GM12878 (cell line): ENCODE results near the gene EFNA3. TPM values are rescaled to one million over a fixed set of nuclear protein-coding genes. Genes with fewer than 3 reads are reported as not detected.

ENCODE experiments used
- BHLHE40 ChIP-seq, 2 experiments: fragments of 450-650 bp in 1 of 2; IDR thresholded peaks; 2 replicates each; pipeline ENCODE4 v1.6.1; 2011 to 2017; ENCODE audit warnings: low read depth in 2 of 2, borderline replicate concordance in 1 of 2, improper control_type of control experiment in 1 of 2, low read length in 1 of 2, mild to moderate bottlenecking in 1 of 2
- CBFB ChIP-seq: IDR thresholded peaks from 2 replicates; pipeline ENCODE4 v1.6.1; 2016; ENCODE audit warnings: antibody characterized with exemption, low read depth
- CREB1 ChIP-seq: IDR thresholded peaks from 2 replicates; pipeline ENCODE4 v1.6.1; 2012; ENCODE audit warnings: low read depth, mild to moderate bottlenecking, inconsistent platforms
- DPF2 ChIP-seq: fragments of 450-650 bp; IDR thresholded peaks from 2 replicates; pipeline ENCODE4 v1.6.1; 2017; ENCODE audit warnings: mild to moderate bottlenecking
- EED ChIP-seq: sonication (generic); IDR thresholded peaks from 2 replicates; pipeline ENCODE4 v1.6.1; 2016; ENCODE audit warnings: antibody characterized with exemption, low read depth
- EGR1 ChIP-seq, 2 experiments: IDR thresholded peaks; 1 replicate in 1 of 2; 2 replicates in 1 of 2; pipeline ENCODE4 v1.6.1; 2011 to 2012; ENCODE audit warnings: low read depth in 2 of 2, low read length in 2 of 2, borderline replicate concordance in 1 of 2, mild to moderate bottlenecking in 1 of 2, moderate library complexity in 1 of 2
- FOS ChIP-seq: IDR thresholded peaks from 3 replicates; pipeline ENCODE4 v1.6.1; 2011; ENCODE audit warnings: borderline replicate concordance; ENCODE audit not compliant: insufficient read length; ENCODE audit errors: extremely low read depth
- IKZF1 ChIP-seq: fragments of 450-650 bp; conservative IDR thresholded peaks from 2 replicates; pipeline ENCODE4 v1.6.1; 2017; ENCODE audit warnings: antibody characterized with exemption, mild to moderate bottlenecking
- IKZF2 ChIP-seq, 2 experiments: fragments of 450-650 bp; IDR thresholded peaks; 2 replicates each; pipeline ENCODE4 v1.6.1; 2017; ENCODE audit warnings: mild to moderate bottlenecking in 2 of 2, moderate library complexity in 2 of 2
- JUND ChIP-seq: IDR thresholded peaks from 2 replicates; pipeline ENCODE4 v1.6.1; 2012; ENCODE audit warnings: low read depth, mild to moderate bottlenecking, low read length, improper control_type of control experiment, moderate library complexity
- MTA2 ChIP-seq: fragments of 450-650 bp; IDR thresholded peaks from 2 replicates; pipeline ENCODE4 v1.6.1; 2016; ENCODE audit warnings: low read depth, mild to moderate bottlenecking, moderate library complexity
- MYC ChIP-seq: IDR thresholded peaks from 2 replicates; pipeline ENCODE4 v1.6.1; 2011; ENCODE audit warnings: mild to moderate bottlenecking, low read length, moderate library complexity, inconsistent platforms; ENCODE audit not compliant: insufficient read depth, insufficient replicate concordance, insufficient read length, severe bottlenecking
- SP1 ChIP-seq: IDR thresholded peaks from one replicate; pipeline ENCODE4 v1.6.1; 2011; ENCODE audit warnings: low read depth, low read length
- SRF ChIP-seq, 2 experiments: IDR thresholded peaks; 2 replicates each; pipeline ENCODE4 v1.6.1; 2011; ENCODE audit warnings: low read depth in 2 of 2, low read length in 2 of 2, mild to moderate bottlenecking in 1 of 2, moderate library complexity in 1 of 2
- TAF1 ChIP-seq: IDR thresholded peaks from 2 replicates; pipeline ENCODE4 v1.6.1; 2011; ENCODE audit warnings: mild to moderate bottlenecking, low read depth, low read length, borderline replicate concordance
- ZNF24 ChIP-seq: fragments of 450-650 bp; IDR thresholded peaks from 2 replicates; pipeline ENCODE4 v1.6.1; 2017; ENCODE audit warnings: antibody characterized with exemption, mild to moderate bottlenecking
- ZSCAN29 ChIP-seq: fragments of 450-650 bp; IDR thresholded peaks from 2 replicates; pipeline ENCODE4 v1.6.1; 2017; ENCODE audit warnings: mild to moderate bottlenecking, moderate library complexity
- polyA plus RNA-seq, 11 experiments: library from polyadenylated mRNA; depleted of rRNA in 4 of 11; unstranded in 6 of 11; stranded (reverse) in 5 of 11; fragments of >200 nt; fragmentation: Nextera tagmentation in 4 of 11; fragmentation: Illumina TruSeq in 1 of 11; extraction: Ambion mirVana in 4 of 11; extraction: Trizol in 1 of 11; gene quantifications; 1 replicate in 1 of 11; 2 replicates in 10 of 11; pipeline versions ENCODE4 v1.2.1 to v1.2.3, GENCODE V29; 2011 to 2016; ENCODE audit warnings: inconsistent platforms in 2 of 11, missing spikeins in 2 of 11, low read depth in 1 of 11
- total RNA-seq, 4 experiments: library from RNA; depleted of rRNA in 3 of 4; stranded (reverse); fragments of >200 nt in 3 of 4; fragmentation: Illumina TruSeq in 1 of 4; extraction: Trizol in 1 of 4; gene quantifications; 2 replicates each; pipeline versions ENCODE4 v1.2.1 to v1.2.3, GENCODE V29; 2013 to 2021
- TF ChIP-seq, protein P1 (sequence below): IDR thresholded peaks from 2 replicates; pipeline ENCODE4 v1.6.1; 2011; ENCODE audit warnings: borderline replicate concordance, low read depth, mild to moderate bottlenecking, moderate library complexity, low read length; ENCODE audit not compliant: insufficient read depth, poor library complexity, severe bottlenecking
- TF ChIP-seq, protein P2 (sequence below): fragments of 150-350 bp; IDR thresholded peaks from 2 replicates; pipeline ENCODE4 v1.6.1; 2014; ENCODE audit warnings: mild to moderate bottlenecking, low read depth, low read length
- TF ChIP-seq, protein P3 (sequence below): IDR thresholded peaks from 2 replicates; pipeline ENCODE4 v1.6.1; 2012; ENCODE audit warnings: low read depth, low read length, improper control_type of control experiment
- TF ChIP-seq, protein P4 (sequence below): fragments of 450-650 bp; IDR thresholded peaks from 2 replicates; pipeline ENCODE4 v1.6.1; 2018; ENCODE audit warnings: borderline replicate concordance, mild to moderate bottlenecking; ENCODE audit not compliant: partially characterized antibody
- TF ChIP-seq, protein P5 (sequence below), 3 experiments: IDR thresholded peaks in 2 of 3; conservative IDR thresholded peaks in 1 of 3; 2 replicates each; pipeline ENCODE4 v1.5.1; 2011; ENCODE audit warnings: low read depth in 3 of 3, low read length in 3 of 3, mild to moderate bottlenecking in 3 of 3, control low read depth in 2 of 3, moderate library complexity in 2 of 3, inconsistent platforms in 1 of 3, mixed read lengths in 1 of 3; ENCODE audit not compliant: control insufficient read depth in 2 of 3, insufficient read depth in 1 of 3; ENCODE audit errors: extremely low read depth in 1 of 3

EFNA3 gene
- total and polyA plus RNA-seq, 10 of the 15 experiments (the other 5 are each of a cell fraction or from before 2014, with no cell fraction given), result 0.08 to 5.4 (median 1.1) TPM

DNA sequence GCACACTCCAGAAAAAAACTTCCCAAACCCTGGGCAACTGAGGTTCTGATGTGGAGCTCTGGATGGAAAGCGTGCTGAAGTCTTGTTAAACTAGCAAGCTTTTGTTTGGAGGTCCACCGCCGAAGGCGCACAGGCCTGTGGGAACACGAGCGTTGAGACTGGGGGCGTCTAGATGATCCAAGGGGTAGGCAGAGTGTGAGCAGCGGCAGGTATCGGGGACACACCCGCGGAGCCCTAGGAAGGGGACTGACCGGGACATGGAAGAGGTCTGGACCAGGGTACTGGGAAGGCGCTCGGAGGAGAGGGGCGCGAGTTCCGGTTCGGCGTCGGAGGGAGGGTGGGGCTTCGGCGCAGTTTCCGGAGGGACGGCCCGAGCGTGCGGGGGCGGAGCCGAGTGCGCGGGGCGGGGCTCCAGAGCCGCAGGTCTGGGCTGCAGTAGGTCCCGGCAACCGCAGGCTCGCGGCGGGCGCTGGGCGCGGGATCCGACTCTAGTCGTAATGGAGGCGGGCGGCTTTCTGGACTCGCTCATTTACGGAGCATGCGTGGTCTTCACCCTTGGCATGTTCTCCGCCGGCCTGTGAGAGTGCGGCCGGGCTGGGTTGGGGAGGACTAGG lies 56.9 kb downstream of the EFNA3 start, which contains the start of gene SLC50A1 (continued):
- TF ChIP-seq JUND, result no peak
- TF ChIP-seq CREB1, result peak; percentile 59
- TF ChIP-seq, protein P1, sequence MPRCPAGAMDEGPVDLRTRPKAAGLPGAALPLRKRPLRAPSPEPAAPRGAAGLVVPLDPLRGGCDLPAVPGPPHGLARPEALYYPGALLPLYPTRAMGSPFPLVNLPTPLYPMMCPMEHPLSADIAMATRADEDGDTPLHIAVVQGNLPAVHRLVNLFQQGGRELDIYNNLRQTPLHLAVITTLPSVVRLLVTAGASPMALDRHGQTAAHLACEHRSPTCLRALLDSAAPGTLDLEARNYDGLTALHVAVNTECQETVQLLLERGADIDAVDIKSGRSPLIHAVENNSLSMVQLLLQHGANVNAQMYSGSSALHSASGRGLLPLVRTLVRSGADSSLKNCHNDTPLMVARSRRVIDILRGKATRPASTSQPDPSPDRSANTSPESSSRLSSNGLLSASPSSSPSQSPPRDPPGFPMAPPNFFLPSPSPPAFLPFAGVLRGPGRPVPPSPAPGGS, result peak; percentile 28
- TF ChIP-seq EED, result peak; percentile 51; the same call in 1 of the 2 replicates
- TF ChIP-seq, protein P2, sequence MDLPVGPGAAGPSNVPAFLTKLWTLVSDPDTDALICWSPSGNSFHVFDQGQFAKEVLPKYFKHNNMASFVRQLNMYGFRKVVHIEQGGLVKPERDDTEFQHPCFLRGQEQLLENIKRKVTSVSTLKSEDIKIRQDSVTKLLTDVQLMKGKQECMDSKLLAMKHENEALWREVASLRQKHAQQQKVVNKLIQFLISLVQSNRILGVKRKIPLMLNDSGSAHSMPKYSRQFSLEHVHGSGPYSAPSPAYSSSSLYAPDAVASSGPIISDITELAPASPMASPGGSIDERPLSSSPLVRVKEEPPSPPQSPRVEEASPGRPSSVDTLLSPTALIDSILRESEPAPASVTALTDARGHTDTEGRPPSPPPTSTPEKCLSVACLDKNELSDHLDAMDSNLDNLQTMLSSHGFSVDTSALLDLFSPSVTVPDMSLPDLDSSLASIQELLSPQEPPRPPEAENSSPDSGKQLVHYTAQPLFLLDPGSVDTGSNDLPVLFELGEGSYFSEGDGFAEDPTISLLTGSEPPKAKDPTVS, result no peak
- 0 out of 4 replicates have a peak, but pooled peaks of 1 of the 2 experiments have one; percentile 9 for TF ChIP-seq SRF (IDR thresholded peaks at IDR 0.05; ENCODE audit: low read depth in 2 of 2, low read length in 2 of 2)
- 0 out of 2 replicates have a peak, but pooled peaks have one; percentile 27 for TF ChIP-seq DPF2
- TF ChIP-seq, protein P3, sequence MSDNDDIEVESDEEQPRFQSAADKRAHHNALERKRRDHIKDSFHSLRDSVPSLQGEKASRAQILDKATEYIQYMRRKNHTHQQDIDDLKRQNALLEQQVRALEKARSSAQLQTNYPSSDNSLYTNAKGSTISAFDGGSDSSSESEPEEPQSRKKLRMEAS, result peak; percentile 12; the same call in 1 of the 2 replicates
- TF ChIP-seq, protein P4, sequence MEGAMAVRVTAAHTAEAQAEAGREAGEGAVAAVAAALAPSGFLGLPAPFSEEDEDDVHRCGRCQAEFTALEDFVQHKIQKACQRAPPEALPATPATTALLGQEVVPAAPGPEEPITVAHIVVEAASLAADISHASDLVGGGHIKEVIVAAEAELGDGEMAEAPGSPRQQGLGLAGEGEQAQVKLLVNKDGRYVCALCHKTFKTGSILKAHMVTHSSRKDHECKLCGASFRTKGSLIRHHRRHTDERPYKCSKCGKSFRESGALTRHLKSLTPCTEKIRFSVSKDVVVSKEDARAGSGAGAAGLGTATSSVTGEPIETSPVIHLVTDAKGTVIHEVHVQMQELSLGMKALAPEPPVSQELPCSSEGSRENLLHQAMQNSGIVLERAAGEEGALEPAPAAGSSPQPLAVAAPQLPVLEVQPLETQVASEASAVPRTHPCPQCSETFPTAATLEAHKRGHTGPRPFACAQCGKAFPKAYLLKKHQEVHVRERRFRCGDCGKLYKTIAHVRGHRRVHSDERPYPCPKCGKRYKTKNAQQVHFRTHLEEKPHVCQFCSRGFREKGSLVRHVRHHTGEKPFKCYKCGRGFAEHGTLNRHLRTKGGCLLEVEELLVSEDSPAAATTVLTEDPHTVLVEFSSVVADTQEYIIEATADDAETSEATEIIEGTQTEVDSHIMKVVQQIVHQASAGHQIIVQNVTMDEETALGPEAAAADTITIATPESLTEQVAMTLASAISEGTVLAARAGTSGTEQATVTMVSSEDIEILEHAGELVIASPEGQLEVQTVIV, result peak; percentile 34
- TF ChIP-seq, protein P5, sequence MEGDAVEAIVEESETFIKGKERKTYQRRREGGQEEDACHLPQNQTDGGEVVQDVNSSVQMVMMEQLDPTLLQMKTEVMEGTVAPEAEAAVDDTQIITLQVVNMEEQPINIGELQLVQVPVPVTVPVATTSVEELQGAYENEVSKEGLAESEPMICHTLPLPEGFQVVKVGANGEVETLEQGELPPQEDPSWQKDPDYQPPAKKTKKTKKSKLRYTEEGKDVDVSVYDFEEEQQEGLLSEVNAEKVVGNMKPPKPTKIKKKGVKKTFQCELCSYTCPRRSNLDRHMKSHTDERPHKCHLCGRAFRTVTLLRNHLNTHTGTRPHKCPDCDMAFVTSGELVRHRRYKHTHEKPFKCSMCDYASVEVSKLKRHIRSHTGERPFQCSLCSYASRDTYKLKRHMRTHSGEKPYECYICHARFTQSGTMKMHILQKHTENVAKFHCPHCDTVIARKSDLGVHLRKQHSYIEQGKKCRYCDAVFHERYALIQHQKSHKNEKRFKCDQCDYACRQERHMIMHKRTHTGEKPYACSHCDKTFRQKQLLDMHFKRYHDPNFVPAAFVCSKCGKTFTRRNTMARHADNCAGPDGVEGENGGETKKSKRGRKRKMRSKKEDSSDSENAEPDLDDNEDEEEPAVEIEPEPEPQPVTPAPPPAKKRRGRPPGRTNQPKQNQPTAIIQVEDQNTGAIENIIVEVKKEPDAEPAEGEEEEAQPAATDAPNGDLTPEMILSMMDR (IDR thresholded peaks at IDR 0.05 in 2 of 3, conservative IDR thresholded peaks at IDR 0.05 in 1 of 3; ENCODE audit: control insufficient read depth in 2 of 3, extremely low read depth in 1 of 3, insufficient read depth in 1 of 3, low read depth in 3 of 3, low read length in 3 of 3), result no peak
- TF ChIP-seq BHLHE40 (IDR thresholded peaks at IDR 0.05; ENCODE audit: borderline replicate concordance in 1 of 2, low read depth in 2 of 2, low read length in 1 of 2), result peak; percentile 74 to 90; a peak in 3 of 4 replicates
- no peak for TF ChIP-seq ZNF24
- peak; percentile 9 to 15; a peak in 1 of 4 replicates for TF ChIP-seq IKZF2 (IDR thresholded peaks at IDR 0.05)
- TF ChIP-seq IKZF1, result 0 out of 2 replicates have a peak, but pooled peaks have one; percentile 56
- TF ChIP-seq EGR1 (IDR thresholded peaks at IDR 0.05; ENCODE audit: borderline replicate concordance in 1 of 2, low read depth in 2 of 2, low read length in 2 of 2), result peak; percentile 13 to 95
- peak; percentile 20; the same call in 1 of the 2 replicates for TF ChIP-seq MTA2
- TF ChIP-seq MYC, result no peak
- peak; percentile 60; the same call in 1 of the 2 replicates for TF ChIP-seq TAF1
- peak; percentile 58; the same call in 1 of the 2 replicates for TF ChIP-seq CBFB
- peak; percentile 51 for TF ChIP-seq SP1
- no peak for TF ChIP-seq ZSCAN29
- TF ChIP-seq FOS, result no peak
